K562 (cell line): ENCODE results near the gene EPHB3. TPM values are rescaled to one million over a fixed set of nuclear protein-coding genes. Genes with fewer than 3 reads are reported as not detected.

Source experiments
- ATAC-seq: fragments of 200-7000 bp; cut with Tn5 transposase; 3 replicates; pipeline ENCODE4 v1.9.1; 2020; ENCODE audit warnings: moderate library complexity
- BruUV-seq: library from RNA; stranded (reverse); fragments of 400-500 nt; replicated peaks from 2 replicates; lab custom pipeline; 2021; lab: Mats Ljungman, UMichigan
- CTCF ChIA-PET: fragments of 300-600 bp; formaldehyde crosslinking; extraction: SDS; loops from one replicate; lab custom pipeline; 2021; ENCODE audit warnings: low intra/inter-chr PET ratio; lab: Yijun Ruan, JAX
- POLR2A ChIA-PET: fragments of 300-600, 350-650 bp; sonication (Branson Sonifier 250); formaldehyde crosslinking; extraction: SDS; loops from one replicate; lab custom pipeline; 2021; ENCODE audit warnings: antibody characterized with exemption, inconsistent platforms; lab: Yijun Ruan, JAX
- DNase-seq, 4 experiments: peaks; one replicate each; pipeline versions ENCODE4 v3.0.0 to v3.0.0-alpha.2; 2011 to 2018; ENCODE audit warnings: low spot score in 3 of 4, mixed read lengths in 3 of 4; ENCODE audit errors: extremely low read depth in 1 of 4
- FAIRE-seq: peaks from 2 replicates; lab custom pipeline; 2011; peaks lifted over from hg19 to GRCh38; lab: Jason Lieb, UNC
- H2AFZ ChIP-seq: 2 replicates; pipeline ENCODE4 v1.6.0; 2011; ENCODE audit warnings: low read depth, low read length, control low read depth, inconsistent platforms
- H3K27ac ChIP-seq: fragments of 200-600 bp; 3 replicates; pipeline ENCODE4 v1.8.0; 2011; ENCODE audit warnings: low read depth, mild to moderate bottlenecking, control low read depth, inconsistent platforms, low read length, moderate library complexity, mixed read lengths; ENCODE audit errors: extremely low read depth
- H3K27me3 ChIP-seq, 2 experiments: fragments of 300-600 bp in 1 of 2; 2 replicates in 1 of 2; 3 replicates in 1 of 2; pipeline versions ENCODE4 v1.6.0 to v1.8.0; 2011; ENCODE audit warnings: inconsistent platforms in 2 of 2, low read length in 2 of 2, mild to moderate bottlenecking in 1 of 2, mixed read lengths in 1 of 2, moderate library complexity in 1 of 2; ENCODE audit not compliant: control insufficient read depth in 2 of 2, insufficient read depth in 2 of 2
- H3K36me3 ChIP-seq: fragments of 300-600 bp; 3 replicates; pipeline ENCODE4 v1.8.0; 2011; ENCODE audit warnings: mild to moderate bottlenecking, low read length, inconsistent platforms; ENCODE audit not compliant: control insufficient read depth, insufficient read depth
- H3K4me1 ChIP-seq, 2 experiments: fragments of 200-600 bp in 1 of 2; replicated peaks in 1 of 2; 2 replicates in 1 of 2; 3 replicates in 1 of 2; pipeline versions ENCODE4 v1.5.1 to v1.8.0; 2011; ENCODE audit warnings: inconsistent platforms in 2 of 2, low read length in 2 of 2, mild to moderate bottlenecking in 1 of 2, mixed read lengths in 1 of 2, moderate library complexity in 1 of 2; ENCODE audit not compliant: control insufficient read depth in 2 of 2, insufficient read depth in 2 of 2
- H3K4me2 ChIP-seq: 2 replicates; pipeline ENCODE4 v1.6.1; 2011; ENCODE audit warnings: low read length, control low read depth, inconsistent platforms, mixed read lengths; ENCODE audit not compliant: insufficient read depth
- H3K4me3 ChIP-seq: fragments of 200-600 bp; sonication (generic), shearing (Covaris generic); 2 replicates; pipeline ENCODE4 v1.5.1; 2016; ENCODE audit warnings: control low read depth, inconsistent platforms
- H3K79me2 ChIP-seq: fragments of 200-600 bp; 3 replicates; pipeline ENCODE4 v1.8.0; 2011; ENCODE audit warnings: low read length, inconsistent platforms; ENCODE audit not compliant: control insufficient read depth, insufficient read depth
- H3K9ac ChIP-seq, 2 experiments: 2 replicates each; pipeline versions ENCODE4 v1.6.0 to v1.6.1; 2011; ENCODE audit warnings: low read depth in 2 of 2, low read length in 2 of 2, control low read depth in 1 of 2, inconsistent platforms in 1 of 2, mild to moderate bottlenecking in 1 of 2, mixed read lengths in 1 of 2; ENCODE audit not compliant: insufficient read depth in 1 of 2
- H3K9me1 ChIP-seq: one replicate; pipeline ENCODE4 v1.6.0; 2011; ENCODE audit warnings: inconsistent platforms, mild to moderate bottlenecking, low read length, moderate library complexity; ENCODE audit not compliant: control insufficient read depth, insufficient read depth
- H3K9me3 ChIP-seq: replicated peaks from 2 replicates; pipeline ENCODE4 v1.5.1; 2011; ENCODE audit warnings: low read depth, low read length, inconsistent platforms; ENCODE audit not compliant: control insufficient read depth, insufficient read depth
- H4K20me1 ChIP-seq: replicated peaks from 2 replicates; pipeline ENCODE4 v1.6.1; 2011; ENCODE audit warnings: low read length, inconsistent platforms, mixed read lengths; ENCODE audit not compliant: control insufficient read depth, insufficient read depth
- CTCF ChIP-seq, 3 experiments: IDR thresholded peaks in 2 of 3; conservative IDR thresholded peaks in 1 of 3; 2 replicates each; pipeline ENCODE4 v1.5.1; 2011 to 2012; ENCODE audit warnings: low read length in 3 of 3, mild to moderate bottlenecking in 3 of 3, control low read depth in 2 of 3, improper control_type of control experiment in 1 of 3, inconsistent platforms in 1 of 3, low read depth in 1 of 3, mixed read lengths in 1 of 3, moderate library complexity in 1 of 3; ENCODE audit not compliant: insufficient read depth in 2 of 3
- CTCFL ChIP-seq: IDR thresholded peaks from 2 replicates; pipeline ENCODE4 v1.6.1; 2011; ENCODE audit warnings: borderline replicate concordance, low read depth, mild to moderate bottlenecking, moderate library complexity, low read length; ENCODE audit not compliant: insufficient read depth, poor library complexity, severe bottlenecking
- E2F5 ChIP-seq: sonication (generic); formaldehyde crosslinking; IDR thresholded peaks from 2 replicates; pipeline ENCODE4 v1.8.0; 2022; ENCODE audit warnings: mild to moderate bottlenecking, missing genetic modification reagents
- SMAD4 ChIP-seq: fragments of 250-450 bp; sonication (Bioruptor Pico); conservative IDR thresholded peaks from 2 replicates; pipeline ENCODE4 v1.8.0; 2021; ENCODE audit warnings: inconsistent platforms, mild to moderate bottlenecking, moderate library complexity
- ZBTB33 ChIP-seq: sonication (generic); formaldehyde crosslinking; IDR thresholded peaks from 2 replicates; pipeline ENCODE4 v1.8.1; 2023; ENCODE audit warnings: mild to moderate bottlenecking, missing genetic modification reagents
- WGBS: fragments of 100-300 bp; shearing (Covaris generic); methylation state at CpG from one replicate; pipeline ENCODE4 v1.1.6; 2016; ENCODE audit warnings: low coverage, mixed read lengths; ENCODE audit not compliant: insufficient coverage; ENCODE audit errors: missing lambda C conversion rate; 5-methylcytosine and 5-hydroxymethylcytosine counted together
- in situ Hi-C: fragments of 300-500 bp; cut with MboI; formaldehyde crosslinking; loops from 4 replicates; pipeline ENCODE4 v1.15.0; 2018; ENCODE audit warnings: inconsistent platforms, mixed read lengths
- intact Hi-C: fragments of 100-400 bp; cut with micrococcal nuclease; formaldehyde crosslinking; loops from 2 replicates; pipeline ENCODE4 v1.14.2; 2022
- polyA plus RNA-seq, 8 experiments: library from polyadenylated mRNA; depleted of rRNA in 4 of 8; stranded (reverse) in 5 of 8; unstranded in 3 of 8; fragments of >200 nt; fragmentation: Nextera tagmentation in 2 of 8; fragmentation: Illumina TruSeq in 1 of 8; extraction: Ambion mirVana in 2 of 8; extraction: Trizol in 1 of 8; gene quantifications; 2 replicates each; pipeline versions ENCODE4 v1.2.1 to v1.2.3, GENCODE V29; 2011 to 2014; ENCODE audit warnings: inconsistent platforms in 1 of 8, missing spikeins in 1 of 8
- total RNA-seq, 7 experiments: library from RNA; depleted of rRNA in 6 of 7; stranded (reverse); fragments of >200 nt in 6 of 7; fragmentation: Illumina TruSeq in 2 of 7; extraction: Trizol in 2 of 7; gene quantifications; 2 replicates each; pipeline versions ENCODE4 v1.2.1 to v1.2.3, GENCODE V29; 2011 to 2021; ENCODE audit warnings: low replicate concordance in 1 of 7

The EPHB3 gene
- total and polyA plus RNA-seq, 9 of the 15 experiments (the other 6 are each of a cell fraction or from before 2014, with no cell fraction given): not detected

- H4K20me1 ChIP-seq: peaks cover 12% of the 10 kb centered on the region
- DNase-seq (peak in 3 of 4 experiments; percentile 13 to 59 (median 52)), ATAC-seq (peak; percentile 56), FAIRE-seq (no peak)
- POLR2A ChIA-PET: interaction anchor here (0.6 to 0.7 kb wide), 2 partner anchors 9 to 28 kb away, joined by 4 read pairs; no protein-coding TSS in a partner anchor
- TF ChIP-seq CTCF (IDR thresholded peaks at IDR 0.05 in 2 of 3, conservative IDR thresholded peaks at IDR 0.05 in 1 of 3; ENCODE audit: insufficient read depth in 2 of 3, low read depth in 1 of 3, low read length in 3 of 3) (peak in 2 of 3 experiments; percentile 23 to 39; a peak in 3 of 6 replicates), E2F5 (CRISPR knock-in tag) (0 out of 2 replicates have a peak, but pooled peaks have one; percentile 30), ZBTB33 (peak; percentile 90), CTCFL (peak; percentile 59), SMAD4 (CRISPR knock-in tag) (no peak)
- 12% methylated on average over 35 of the region's 80 CpGs for WGBS
- peaks cover 0 to 14% of the 10 kb centered on the region in 2 experiments; a peak in 2 of 5 replicates for H3K4me1 ChIP-seq
- no peaks in the 10 kb centered on the region for H3K9me1 ChIP-seq
- no TSS peak for BruUV-seq
- H3K9ac ChIP-seq: no peak overlapping the region
- intact Hi-C loops: loop anchor here (5.0 kb wide), 1 partner anchor 143 kb away; no protein-coding TSS in a partner anchor
- no peak overlapping the region for H3K27ac ChIP-seq
- H3K4me2 ChIP-seq: no peak overlapping the region
- H3K27me3 ChIP-seq: peaks cover 40 to 81% of the 10 kb centered on the region in 2 experiments
- CTCF ChIA-PET: no interaction called here
- no peaks in the 10 kb centered on the region for H3K79me2 ChIP-seq
- H2AFZ ChIP-seq: no peak overlapping the region
- in situ Hi-C loops: no loop called here
- H3K36me3 ChIP-seq: no peaks in the 10 kb centered on the region
- no peak overlapping the region for H3K4me3 ChIP-seq
- no peaks in the 10 kb centered on the region for H3K9me3 ChIP-seq
Measured at GRCh38 chr3:184583578-184584451, 22.2 kb downstream of the EPHB3 start.
